Testis (tissue), 2 donors: ENCODE data around the gene NHERF1.

ENCODE experiments used
- POLR2A ChIP-seq: fragments of 450-650 bp; IDR thresholded peaks from one replicate; pipeline ENCODE4 v1.6.1; 2017; ENCODE audit warnings: antibody characterized with exemption, mild to moderate bottlenecking, moderate library complexity
- TF ChIP-seq, protein P1 (sequence below), 3 experiments: fragments of 450-650 bp in 2 of 3; fragments of 200-600 bp in 1 of 3; sonication (generic) in 1 of 3; IDR thresholded peaks; one replicate each; pipeline ENCODE4 v1.5.1; 2016 to 2019; ENCODE audit warnings: antibody characterized with exemption in 3 of 3, mild to moderate bottlenecking in 2 of 3, moderate library complexity in 1 of 3

- TF ChIP-seq POLR2A, result no peak
- TF ChIP-seq, protein P1, sequence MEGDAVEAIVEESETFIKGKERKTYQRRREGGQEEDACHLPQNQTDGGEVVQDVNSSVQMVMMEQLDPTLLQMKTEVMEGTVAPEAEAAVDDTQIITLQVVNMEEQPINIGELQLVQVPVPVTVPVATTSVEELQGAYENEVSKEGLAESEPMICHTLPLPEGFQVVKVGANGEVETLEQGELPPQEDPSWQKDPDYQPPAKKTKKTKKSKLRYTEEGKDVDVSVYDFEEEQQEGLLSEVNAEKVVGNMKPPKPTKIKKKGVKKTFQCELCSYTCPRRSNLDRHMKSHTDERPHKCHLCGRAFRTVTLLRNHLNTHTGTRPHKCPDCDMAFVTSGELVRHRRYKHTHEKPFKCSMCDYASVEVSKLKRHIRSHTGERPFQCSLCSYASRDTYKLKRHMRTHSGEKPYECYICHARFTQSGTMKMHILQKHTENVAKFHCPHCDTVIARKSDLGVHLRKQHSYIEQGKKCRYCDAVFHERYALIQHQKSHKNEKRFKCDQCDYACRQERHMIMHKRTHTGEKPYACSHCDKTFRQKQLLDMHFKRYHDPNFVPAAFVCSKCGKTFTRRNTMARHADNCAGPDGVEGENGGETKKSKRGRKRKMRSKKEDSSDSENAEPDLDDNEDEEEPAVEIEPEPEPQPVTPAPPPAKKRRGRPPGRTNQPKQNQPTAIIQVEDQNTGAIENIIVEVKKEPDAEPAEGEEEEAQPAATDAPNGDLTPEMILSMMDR (IDR thresholded peaks at IDR 0.05), result no peak
These were observed 36.1 kb upstream of the NHERF1 start for GRCh38 chr17:74712301-74712700.
